HepG2 (cell line): ENCODE results near the gene SBK3. TPM values are rescaled to one million over a fixed set of nuclear protein-coding genes. Genes with fewer than 3 reads are reported as not detected.

Experiments
- ATF1 ChIP-seq: IDR thresholded peaks from 2 replicates; pipeline ENCODE4 v1.6.1; 2016; ENCODE audit warnings: mild to moderate bottlenecking, control low read depth
- CTCF ChIP-seq: sonication (generic); formaldehyde crosslinking; IDR thresholded peaks from 2 replicates; pipeline ENCODE4 v1.5.0; 2020; ENCODE audit warnings: mild to moderate bottlenecking, missing genetic modification reagents, moderate library complexity
- GATAD2A ChIP-seq: IDR thresholded peaks from 2 replicates; pipeline ENCODE4 v1.6.1; 2016
- HNF4G ChIP-seq, 2 experiments: sonication (generic) in 1 of 2; formaldehyde crosslinking in 1 of 2; IDR thresholded peaks; 2 replicates each; pipeline versions ENCODE4 v1.4.0 to v1.6.1; 2011 to 2020; ENCODE audit warnings: borderline replicate concordance in 2 of 2, low read depth in 2 of 2, mild to moderate bottlenecking in 2 of 2, low read length in 1 of 2, missing genetic modification reagents in 1 of 2, moderate library complexity in 1 of 2
- KDM1A ChIP-seq: IDR thresholded peaks from 2 replicates; pipeline ENCODE4 v1.6.1; 2016; ENCODE audit warnings: missing compliant biosample characterization
- KDM5B ChIP-seq: sonication (generic); formaldehyde crosslinking; IDR thresholded peaks from 2 replicates; pipeline ENCODE4 v1.4.0; 2020; ENCODE audit warnings: missing genetic modification reagents, mild to moderate bottlenecking, borderline replicate concordance
- MEIS1 ChIP-seq: sonication (generic); formaldehyde crosslinking; IDR thresholded peaks from 2 replicates; pipeline ENCODE4 v1.9.0; 2021; ENCODE audit warnings: mild to moderate bottlenecking, missing genetic modification reagents, moderate library complexity, borderline replicate concordance
- NFYC ChIP-seq: IDR thresholded peaks from 2 replicates; pipeline ENCODE4 v1.6.1; 2016; ENCODE audit warnings: missing genetic modification reagents, missing compliant biosample characterization
- POLR2A ChIP-seq, 2 experiments: IDR thresholded peaks; 2 replicates each; pipeline ENCODE4 v1.6.1; 2011; ENCODE audit warnings: low read depth in 2 of 2, low read length in 2 of 2, mild to moderate bottlenecking in 1 of 2, moderate library complexity in 1 of 2; ENCODE audit not compliant: insufficient read depth in 1 of 2
- SIN3B ChIP-seq: fragments of 150-350 bp; IDR thresholded peaks from 2 replicates; pipeline ENCODE4 v1.6.1; 2014; ENCODE audit warnings: low read length
- THAP9 ChIP-seq: sonication (generic); formaldehyde crosslinking; IDR thresholded peaks from 2 replicates; pipeline ENCODE4; 2020; ENCODE audit warnings: missing genetic modification reagents, mild to moderate bottlenecking, borderline replicate concordance
- TRAFD1 ChIP-seq: sonication (generic); formaldehyde crosslinking; IDR thresholded peaks from 2 replicates; pipeline ENCODE4 v1.5.1; 2020; ENCODE audit warnings: missing genetic modification reagents, mild to moderate bottlenecking, borderline replicate concordance
- YEATS2 ChIP-seq: sonication (generic); formaldehyde crosslinking; IDR thresholded peaks from 2 replicates; pipeline ENCODE4 v1.4.0; 2020; ENCODE audit warnings: missing genetic modification reagents, borderline replicate concordance
- ZBTB44 ChIP-seq: sonication (generic); formaldehyde crosslinking; IDR thresholded peaks from 2 replicates; pipeline ENCODE4 v1.4.0; 2020; ENCODE audit warnings: missing genetic modification reagents
- ZFP90 ChIP-seq: sonication (generic); formaldehyde crosslinking; IDR thresholded peaks from 2 replicates; pipeline ENCODE4 v1.8.0; 2022; ENCODE audit warnings: missing genetic modification reagents, mild to moderate bottlenecking, inconsistent platforms, borderline replicate concordance
- ZFP91 ChIP-seq: sonication (generic); formaldehyde crosslinking; IDR thresholded peaks from 2 replicates; pipeline ENCODE4 v1.9.0; 2022; ENCODE audit warnings: missing genetic modification reagents, mild to moderate bottlenecking, borderline replicate concordance
- ZNF576 ChIP-seq: sonication (generic); formaldehyde crosslinking; IDR thresholded peaks from 2 replicates; pipeline ENCODE4 v1.4.0; 2020; ENCODE audit warnings: mild to moderate bottlenecking, missing genetic modification reagents
- ZNF607 ChIP-seq: sonication (generic); formaldehyde crosslinking; IDR thresholded peaks from 2 replicates; pipeline ENCODE4 v1.5.1; 2020; ENCODE audit warnings: missing genetic modification reagents, mild to moderate bottlenecking, borderline replicate concordance
- polyA plus RNA-seq, 8 experiments: library from polyadenylated mRNA; depleted of rRNA in 3 of 8; stranded (reverse) in 7 of 8; unstranded in 1 of 8; fragments of >200 nt; fragmentation: Illumina TruSeq in 4 of 8; extraction: Trizol in 4 of 8; gene quantifications; 2 replicates each; pipeline versions ENCODE4 v1.2.1 to v1.2.3, GENCODE V29; 2011 to 2016; ENCODE audit warnings: low read depth in 4 of 8, missing spikeins in 1 of 8, mixed read lengths in 1 of 8; ENCODE audit not compliant: insufficient read depth in 1 of 8
- total RNA-seq, 5 experiments: library from RNA; depleted of rRNA; stranded (reverse); fragments of >200 nt; fragmentation: Illumina TruSeq; extraction: Trizol; gene quantifications; 2 replicates each; pipeline ENCODE4 v1.2.3, GENCODE V29; 2016; ENCODE audit warnings: low read depth in 1 of 5

The SBK3 gene
- total and polyA plus RNA-seq, 2 of the 13 experiments (the other 11 are each of a cell fraction or from before 2014, with no cell fraction given): 0.66 to 0.77 TPM

GRCh38 chr19:55516878-55517620 lies 28.3 kb downstream of the SBK3 start (continued):
- TF ChIP-seq KDM1A (CRISPR knock-in tag): peak; percentile 67; the same call in 1 of the 2 replicates
- peak; percentile 33; the same call in 1 of the 2 replicates for TF ChIP-seq THAP9 (CRISPR knock-in tag)
- TF ChIP-seq HNF4G (IDR thresholded peaks at IDR 0.05; ENCODE audit: borderline replicate concordance, low read depth, low read length): no peak
- TF ChIP-seq HNF4G (CRISPR knock-in tag; IDR thresholded peaks at IDR 0.05; ENCODE audit: borderline replicate concordance, low read depth): no peak
- TF ChIP-seq TRAFD1 (CRISPR knock-in tag): no peak
- TF ChIP-seq YEATS2: peak; percentile 26; the same call in 1 of the 2 replicates
- peak; percentile 42 for TF ChIP-seq KDM5B (CRISPR knock-in tag)
- TF ChIP-seq SIN3B: no peak
- TF ChIP-seq ZNF576 (CRISPR knock-in tag): peak; percentile 14; the same call in 1 of the 2 replicates
- peak; percentile 19; the same call in 1 of the 2 replicates for TF ChIP-seq ZNF607 (CRISPR knock-in tag)
- peak; percentile 76; the same call in 1 of the 2 replicates for TF ChIP-seq ZFP91 (CRISPR knock-in tag)
- peak; percentile 93 for TF ChIP-seq NFYC (CRISPR knock-in tag)
- 0 out of 2 replicates have a peak, but pooled peaks have one; percentile 32 for TF ChIP-seq GATAD2A (CRISPR knock-in tag)
- TF ChIP-seq MEIS1 (CRISPR knock-in tag): no peak
- no peak for TF ChIP-seq ZFP90 (CRISPR knock-in tag)
- peak in 1 of 2 experiments; percentile 46; a peak in 1 of 4 replicates for TF ChIP-seq POLR2A (IDR thresholded peaks at IDR 0.05; ENCODE audit: insufficient read depth in 1 of 2, low read depth in 2 of 2, low read length in 2 of 2)
- peak; percentile 94 for TF ChIP-seq ATF1 (CRISPR knock-in tag)
- TF ChIP-seq ZBTB44 (CRISPR knock-in tag): no peak
- peak; percentile 100 for TF ChIP-seq CTCF
